ENCODE measurements around the gene TRAF4. TPM values are rescaled to one million over a fixed set of nuclear protein-coding genes. Genes with fewer than 3 reads are reported as not detected.
"Not testable (repeated sequence)": the region's sequence is repeated elsewhere in the genome, so short reads cannot be mapped to it uniquely, and the experiment has no call there.

The TRAF4 gene
- total RNA-seq, 1 donor from 2014 or later: 86.4 TPM

DNA sequence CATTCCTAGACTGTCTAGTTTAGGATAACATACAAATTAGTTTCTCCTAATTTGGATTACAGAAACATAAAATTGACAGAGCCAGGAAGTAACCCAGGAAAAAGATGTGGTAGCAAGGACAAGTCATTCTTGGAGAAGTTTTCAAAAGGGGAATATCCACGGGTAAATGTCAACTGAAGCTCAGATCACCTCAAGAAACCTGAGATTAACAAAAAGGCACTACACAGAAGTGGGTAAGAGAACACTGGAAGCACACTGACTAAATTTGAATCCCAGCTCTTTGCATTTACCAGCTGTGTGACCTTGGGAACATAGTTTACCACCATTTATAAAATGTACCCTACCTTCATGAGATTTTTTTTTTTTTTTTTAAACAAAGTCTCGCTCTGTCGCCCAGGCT is 39.4 kb downstream of the TRAF4 start:
- no peak overlapping the region for H3K4me3 ChIP-seq (ENCODE audit: low read depth, low read length)
- TF ChIP-seq, protein P1, sequence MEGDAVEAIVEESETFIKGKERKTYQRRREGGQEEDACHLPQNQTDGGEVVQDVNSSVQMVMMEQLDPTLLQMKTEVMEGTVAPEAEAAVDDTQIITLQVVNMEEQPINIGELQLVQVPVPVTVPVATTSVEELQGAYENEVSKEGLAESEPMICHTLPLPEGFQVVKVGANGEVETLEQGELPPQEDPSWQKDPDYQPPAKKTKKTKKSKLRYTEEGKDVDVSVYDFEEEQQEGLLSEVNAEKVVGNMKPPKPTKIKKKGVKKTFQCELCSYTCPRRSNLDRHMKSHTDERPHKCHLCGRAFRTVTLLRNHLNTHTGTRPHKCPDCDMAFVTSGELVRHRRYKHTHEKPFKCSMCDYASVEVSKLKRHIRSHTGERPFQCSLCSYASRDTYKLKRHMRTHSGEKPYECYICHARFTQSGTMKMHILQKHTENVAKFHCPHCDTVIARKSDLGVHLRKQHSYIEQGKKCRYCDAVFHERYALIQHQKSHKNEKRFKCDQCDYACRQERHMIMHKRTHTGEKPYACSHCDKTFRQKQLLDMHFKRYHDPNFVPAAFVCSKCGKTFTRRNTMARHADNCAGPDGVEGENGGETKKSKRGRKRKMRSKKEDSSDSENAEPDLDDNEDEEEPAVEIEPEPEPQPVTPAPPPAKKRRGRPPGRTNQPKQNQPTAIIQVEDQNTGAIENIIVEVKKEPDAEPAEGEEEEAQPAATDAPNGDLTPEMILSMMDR (conservative IDR thresholded peaks at IDR 0.05; ENCODE audit: low read depth, low read length): no peak

DNA sequence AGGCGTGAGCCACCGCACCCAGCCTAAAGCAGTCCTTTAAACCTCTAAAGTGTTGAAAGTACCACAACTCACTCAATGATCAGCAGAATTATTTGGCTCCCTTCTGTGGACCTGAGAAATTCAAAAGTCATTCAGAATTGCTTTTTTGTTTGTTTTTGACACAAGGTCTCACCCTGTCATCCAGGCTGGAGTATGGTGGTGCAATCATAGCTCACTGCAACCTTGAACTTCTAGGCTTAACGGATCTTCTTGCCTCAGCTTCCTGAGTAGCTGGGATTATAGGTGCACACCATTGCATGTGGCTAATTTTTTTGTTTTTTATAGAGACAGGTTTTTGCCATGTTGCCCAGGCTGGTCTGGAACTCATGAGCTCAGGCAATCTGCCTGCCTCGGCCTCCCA is 44.3 kb downstream of the TRAF4 start:
- no peak for DNase-seq (ENCODE audit: low read depth)
- TF ChIP-seq, protein P1 (conservative IDR thresholded peaks at IDR 0.05; ENCODE audit: low read depth, low read length): no peak
- no peak overlapping the region for H3K4me3 ChIP-seq (ENCODE audit: low read depth, low read length)

More for the DNA sequence above, 39.4 kb downstream of the TRAF4 start:
- DNase-seq (ENCODE audit: low read depth): no peak

DNA sequence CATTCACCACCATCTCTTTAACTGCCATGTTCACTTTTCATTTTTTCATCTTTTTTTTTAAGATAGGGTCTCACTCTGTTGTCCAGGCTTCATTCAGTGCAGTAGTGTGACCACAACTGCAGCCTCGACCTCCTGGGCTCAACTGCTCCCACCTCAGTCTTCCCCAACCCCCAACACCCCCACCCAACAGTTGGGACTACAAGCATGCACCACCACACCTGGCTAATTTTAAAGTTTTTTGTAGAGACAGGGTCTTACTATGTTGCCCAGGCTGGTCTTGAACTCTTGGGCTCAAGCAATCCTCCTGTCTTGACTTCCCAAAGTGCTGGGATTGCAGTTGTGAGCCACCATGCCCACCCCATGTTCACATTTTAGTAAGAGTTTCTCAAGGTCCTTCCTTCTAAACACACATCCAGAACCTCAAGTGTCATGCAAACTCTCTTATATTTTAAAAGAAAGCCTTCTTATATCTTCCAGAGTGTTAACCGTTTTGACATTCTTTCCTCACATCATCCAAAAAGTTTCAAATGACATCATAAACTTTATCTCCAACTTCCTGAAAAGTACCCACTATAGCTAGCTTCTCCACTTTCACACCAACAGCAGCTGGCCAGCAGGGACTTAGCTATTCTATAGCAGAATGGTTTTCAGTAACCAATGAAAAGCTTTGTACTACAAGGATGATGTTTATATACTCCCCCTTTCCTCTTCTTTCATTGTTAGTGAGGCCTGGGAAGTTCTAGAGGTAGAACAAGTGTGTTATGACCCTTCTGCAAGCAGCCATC is 49.3 kb downstream of the TRAF4 start:
- TF ChIP-seq, protein P1 (conservative IDR thresholded peaks at IDR 0.05; ENCODE audit: low read depth, low read length): no peak
- DNase-seq (ENCODE audit: low read depth): no peak
- no peak overlapping the region for H3K4me3 ChIP-seq (ENCODE audit: low read depth, low read length)

DNA sequence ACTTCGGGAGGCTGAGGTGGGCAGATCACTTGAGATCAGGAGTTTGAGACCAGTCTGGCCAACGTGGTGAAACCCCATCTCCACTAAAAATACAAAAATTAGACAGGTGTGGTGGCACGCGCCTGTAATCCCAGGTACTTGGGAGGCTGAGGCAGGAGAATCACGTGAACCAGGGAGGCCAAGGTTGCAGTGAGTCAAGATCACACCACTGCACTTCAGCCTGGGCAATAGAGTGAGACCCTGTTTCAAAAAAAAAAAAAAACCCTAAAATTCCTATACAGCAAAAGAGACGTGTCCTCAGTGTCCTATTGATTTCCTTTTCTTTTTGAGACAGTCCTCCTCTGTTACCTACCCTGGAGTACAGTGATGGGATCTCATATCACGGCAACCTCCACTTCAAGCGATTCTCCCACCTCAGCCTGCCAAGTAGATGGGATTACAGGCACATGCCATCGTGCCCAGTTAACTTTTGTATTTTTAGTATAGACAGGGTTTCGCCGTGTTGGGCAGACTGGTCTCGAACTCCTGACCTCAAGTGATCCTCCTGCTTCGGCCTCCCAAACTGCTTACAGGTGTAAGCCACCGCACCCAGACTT is 51.1 kb downstream of the TRAF4 start:
- not testable (repeated sequence) for H3K4me3 ChIP-seq (ENCODE audit: low read depth, low read length); DNase-seq (ENCODE audit: low read depth)

DNA sequence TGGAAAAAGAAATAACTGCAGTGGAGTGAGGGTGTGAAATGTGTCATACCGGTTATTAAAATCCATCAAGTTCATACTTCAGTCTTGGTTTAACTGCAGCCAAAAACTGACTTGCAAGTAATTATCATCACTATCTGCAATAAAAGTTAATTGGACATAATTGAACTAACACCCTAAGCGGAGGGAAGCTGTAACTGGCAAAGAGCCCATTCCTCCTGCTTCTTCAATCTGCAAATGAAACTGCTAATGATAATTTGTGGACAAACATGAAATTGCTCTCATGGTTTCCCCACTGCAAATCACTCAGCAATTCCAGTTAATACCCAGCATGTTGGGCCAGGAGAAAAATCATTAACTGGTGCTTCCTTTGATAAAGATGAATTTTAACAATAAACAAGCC is 52.3 kb downstream of the TRAF4 start:
- no peak for DNase-seq (ENCODE audit: low read depth)
- no peak overlapping the region for H3K4me3 ChIP-seq (ENCODE audit: low read depth, low read length)
- TF ChIP-seq, protein P1 (conservative IDR thresholded peaks at IDR 0.05; ENCODE audit: low read depth, low read length): no peak

Other genes starting within 250 kb of the TRAF4 start
- gene FOXN1, start 237.7 kb upstream of the TRAF4 start, total RNA-seq: not detected in 2 replicates
- 28.7 and 29.2 TPM in 2 replicates for gene UNC119, start 191.4 kb upstream of the TRAF4 start, total RNA-seq
- 47.2 and 55.6 TPM in 2 replicates for gene PIGS, start 172.5 kb upstream of the TRAF4 start, total RNA-seq
- gene ALDOC, start 167.1 kb upstream of the TRAF4 start, total RNA-seq: 25.4 and 100.0 TPM in 2 replicates
- gene SPAG5, start 145.0 kb upstream of the TRAF4 start, total RNA-seq: 99.2 and 104 TPM in 2 replicates
- gene RSKR, start 129.8 kb upstream of the TRAF4 start, total RNA-seq: 3.0 and 4.3 TPM in 2 replicates
- 133 and 136 TPM in 2 replicates for gene BLTP2, start 98.9 kb upstream of the TRAF4 start, total RNA-seq
- gene SDF2, start 82.1 kb upstream of the TRAF4 start, total RNA-seq: 39.5 and 52.7 TPM in 2 replicates
- 17.2 and 21.7 TPM in 2 replicates for gene SUPT6H, start 81.8 kb upstream of the TRAF4 start, total RNA-seq
- gene PROCA1, start 32.1 kb upstream of the TRAF4 start, total RNA-seq: under 0.01 and 0.58 TPM in 2 replicates
- 558 and 649 TPM in 2 replicates for gene RAB34, start 26.1 kb upstream of the TRAF4 start, total RNA-seq
- 746 and 818 TPM in 2 replicates for gene RPL23A, start 24.0 kb upstream of the TRAF4 start, total RNA-seq
- 14.5 and 14.7 TPM in 2 replicates for gene TLCD1, start 17.8 kb upstream of the TRAF4 start, total RNA-seq
- 4.3 and 8.4 TPM in 2 replicates for gene NEK8, start 15.2 kb upstream of the TRAF4 start, total RNA-seq
- 11.9 and 14.2 TPM in 2 replicates for gene FAM222B, start 98.8 kb downstream of the TRAF4 start, total RNA-seq
- 86.9 and 94.9 TPM in 2 replicates for gene ERAL1, start 111.0 kb downstream of the TRAF4 start, total RNA-seq
- 83.5 and 92.5 TPM in 2 replicates for gene FLOT2, start 153.7 kb downstream of the TRAF4 start, total RNA-seq
- gene DHRS13, start 159.1 kb downstream of the TRAF4 start, total RNA-seq: 14.0 and 18.0 TPM in 2 replicates
- 26.3 and 43.5 TPM in 2 replicates for gene PHF12, start 207.5 kb downstream of the TRAF4 start, total RNA-seq

All from epithelial cell of proximal tubule (primary cell).